ENCODE data around the gene ERN1. TPM values are rescaled to one million over a fixed set of nuclear protein-coding genes. Genes with fewer than 3 reads are reported as not detected.

The ERN1 gene
- total RNA-seq, 1 donor from 2014 or later, result 9.3 TPM

GRCh38 chr17:64156670-64157069 is 26.7 kb upstream of the ERN1 start:
- Histone ChIP-seq H3K36me3 (peaks cover 18% of the 10 kb centered on the region), H3K9me3 (replicated peaks) (no peaks in the 10 kb centered on the region), H3K4me3 (peak overlapping the region; percentile 28), H3K27me3 (ENCODE audit: low read depth) (no peaks in the 10 kb centered on the region), H3K4me1 (peaks cover 90% of the 10 kb centered on the region), H3K27ac (replicated peaks) (peak overlapping the region; percentile 96)
- TF ChIP-seq, protein P1, sequence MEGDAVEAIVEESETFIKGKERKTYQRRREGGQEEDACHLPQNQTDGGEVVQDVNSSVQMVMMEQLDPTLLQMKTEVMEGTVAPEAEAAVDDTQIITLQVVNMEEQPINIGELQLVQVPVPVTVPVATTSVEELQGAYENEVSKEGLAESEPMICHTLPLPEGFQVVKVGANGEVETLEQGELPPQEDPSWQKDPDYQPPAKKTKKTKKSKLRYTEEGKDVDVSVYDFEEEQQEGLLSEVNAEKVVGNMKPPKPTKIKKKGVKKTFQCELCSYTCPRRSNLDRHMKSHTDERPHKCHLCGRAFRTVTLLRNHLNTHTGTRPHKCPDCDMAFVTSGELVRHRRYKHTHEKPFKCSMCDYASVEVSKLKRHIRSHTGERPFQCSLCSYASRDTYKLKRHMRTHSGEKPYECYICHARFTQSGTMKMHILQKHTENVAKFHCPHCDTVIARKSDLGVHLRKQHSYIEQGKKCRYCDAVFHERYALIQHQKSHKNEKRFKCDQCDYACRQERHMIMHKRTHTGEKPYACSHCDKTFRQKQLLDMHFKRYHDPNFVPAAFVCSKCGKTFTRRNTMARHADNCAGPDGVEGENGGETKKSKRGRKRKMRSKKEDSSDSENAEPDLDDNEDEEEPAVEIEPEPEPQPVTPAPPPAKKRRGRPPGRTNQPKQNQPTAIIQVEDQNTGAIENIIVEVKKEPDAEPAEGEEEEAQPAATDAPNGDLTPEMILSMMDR (IDR thresholded peaks at IDR 0.05; ENCODE audit: borderline replicate concordance), result no peak
- intact Hi-C loops (cut with micrococcal nuclease), result no loop called here
- DNase-seq, result no peak

- Histone ChIP-seq H3K27me3 (ENCODE audit: low read depth) (no peaks in the 10 kb centered on the region), H3K36me3 (peaks cover 13% of the 10 kb centered on the region), H3K27ac (replicated peaks) (peak overlapping the region; percentile 96), H3K4me1 (peaks cover 93% of the 10 kb centered on the region), H3K4me3 (peak overlapping the region; percentile 28), H3K9me3 (replicated peaks) (no peaks in the 10 kb centered on the region)
- TF ChIP-seq, protein P1 (IDR thresholded peaks at IDR 0.05; ENCODE audit: borderline replicate concordance), result peak; percentile 22
- peak; percentile 78 for DNase-seq
- intact Hi-C loops (cut with micrococcal nuclease), result no loop called here
Measured at GRCh38 chr17:64155751-64156544, 26.0 kb upstream of the ERN1 start.

- no peak for DNase-seq
- Histone ChIP-seq H3K36me3 (peaks cover 15% of the 10 kb centered on the region), H3K9me3 (replicated peaks) (no peaks in the 10 kb centered on the region), H3K27ac (replicated peaks) (peak overlapping the region; percentile 96), H3K27me3 (ENCODE audit: low read depth) (no peaks in the 10 kb centered on the region), H3K4me3 (no peak overlapping the region), H3K4me1 (peaks cover 98% of the 10 kb centered on the region)
- TF ChIP-seq, protein P1 (IDR thresholded peaks at IDR 0.05; ENCODE audit: borderline replicate concordance), result no peak
- intact Hi-C loops (cut with micrococcal nuclease), result no loop called here
Measured at GRCh38 chr17:64155129-64155528, 25.2 kb upstream of the ERN1 start.

DNA sequence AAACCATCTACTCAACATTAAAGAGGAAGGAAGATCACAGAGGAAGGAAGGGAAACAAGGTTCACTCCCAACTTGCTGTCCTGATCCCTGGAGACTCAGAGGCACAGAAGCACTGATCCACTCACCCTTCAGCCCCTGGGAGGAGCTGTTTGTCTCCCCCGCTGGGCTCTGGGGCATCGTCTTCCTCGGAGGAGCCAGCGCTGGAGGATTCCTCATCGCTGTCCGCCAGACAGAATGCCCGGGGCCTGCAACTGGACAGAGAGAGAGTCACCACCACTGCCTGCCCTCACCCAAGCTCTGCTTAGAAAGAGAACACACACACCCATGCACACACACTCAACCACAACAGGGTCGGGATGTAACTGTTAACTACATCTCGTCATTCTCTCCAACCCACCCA is 24.8 kb upstream of the ERN1 start:
- intact Hi-C loops (cut with micrococcal nuclease), result no loop called here

GRCh38 chr17:64154313-64154695 is 24.4 kb upstream of the ERN1 start:
- no peak overlapping the region for H3K4me3 ChIP-seq
- no peaks in the 10 kb centered on the region for H3K27me3 ChIP-seq (ENCODE audit: low read depth)
- TF ChIP-seq, protein P1 (IDR thresholded peaks at IDR 0.05; ENCODE audit: borderline replicate concordance), result no peak
- intact Hi-C loops (cut with micrococcal nuclease), result no loop called here
- no peak for DNase-seq
- no peaks in the 10 kb centered on the region for H3K9me3 ChIP-seq (replicated peaks)
- peaks cover 18% of the 10 kb centered on the region for H3K36me3 ChIP-seq
- peaks cover 96% of the 10 kb centered on the region for H3K4me1 ChIP-seq
- peak overlapping the region; percentile 96 for H3K27ac ChIP-seq (replicated peaks)

More for the DNA sequence above, 24.8 kb upstream of the ERN1 start:
- no peaks in the 10 kb centered on the region for H3K9me3 ChIP-seq (replicated peaks)
- no peaks in the 10 kb centered on the region for H3K27me3 ChIP-seq (ENCODE audit: low read depth)
- H3K4me1 ChIP-seq, result peaks cover 98% of the 10 kb centered on the region
- H3K27ac ChIP-seq (replicated peaks), result peak overlapping the region; percentile 96
- H3K36me3 ChIP-seq, result peaks cover 18% of the 10 kb centered on the region
- DNase-seq, result no peak
- TF ChIP-seq, protein P1 (IDR thresholded peaks at IDR 0.05; ENCODE audit: borderline replicate concordance), result no peak
- no peak overlapping the region for H3K4me3 ChIP-seq

All from left ventricle myocardium inferior (tissue), 1 donor.